WTC11 (cell line): ENCODE measurements around the gene GLB1L2.

Experiments
- CREM ChIP-seq: sonication (generic); formaldehyde crosslinking; IDR thresholded peaks from 2 replicates; pipeline ENCODE4 v1.8.1; 2022; ENCODE audit warnings: mild to moderate bottlenecking, missing genetic modification reagents, moderate library complexity
- TP53 ChIP-seq: sonication (generic); formaldehyde crosslinking; IDR thresholded peaks from 2 replicates; pipeline ENCODE4 v1.8.1; 2023; ENCODE audit warnings: mild to moderate bottlenecking, missing genetic modification reagents
- ZNF121 ChIP-seq: sonication (generic); formaldehyde crosslinking; IDR thresholded peaks from 2 replicates; pipeline ENCODE4 v1.8.0; 2023; ENCODE audit warnings: missing genetic modification reagents
- ZNF281 ChIP-seq: sonication (generic); formaldehyde crosslinking; IDR thresholded peaks from 2 replicates; pipeline ENCODE4 v1.8.0; 2023; ENCODE audit warnings: mild to moderate bottlenecking, missing genetic modification reagents
- TF ChIP-seq, protein P1 (sequence below): fragments of 200-600 bp; IDR thresholded peaks from 2 replicates; pipeline ENCODE4 v1.8.0; 2022; ENCODE audit warnings: antibody characterized with exemption

GRCh38 chr11:134362192-134362901 lies 30.6 kb downstream of the GLB1L2 start:
- TF ChIP-seq, protein P1, sequence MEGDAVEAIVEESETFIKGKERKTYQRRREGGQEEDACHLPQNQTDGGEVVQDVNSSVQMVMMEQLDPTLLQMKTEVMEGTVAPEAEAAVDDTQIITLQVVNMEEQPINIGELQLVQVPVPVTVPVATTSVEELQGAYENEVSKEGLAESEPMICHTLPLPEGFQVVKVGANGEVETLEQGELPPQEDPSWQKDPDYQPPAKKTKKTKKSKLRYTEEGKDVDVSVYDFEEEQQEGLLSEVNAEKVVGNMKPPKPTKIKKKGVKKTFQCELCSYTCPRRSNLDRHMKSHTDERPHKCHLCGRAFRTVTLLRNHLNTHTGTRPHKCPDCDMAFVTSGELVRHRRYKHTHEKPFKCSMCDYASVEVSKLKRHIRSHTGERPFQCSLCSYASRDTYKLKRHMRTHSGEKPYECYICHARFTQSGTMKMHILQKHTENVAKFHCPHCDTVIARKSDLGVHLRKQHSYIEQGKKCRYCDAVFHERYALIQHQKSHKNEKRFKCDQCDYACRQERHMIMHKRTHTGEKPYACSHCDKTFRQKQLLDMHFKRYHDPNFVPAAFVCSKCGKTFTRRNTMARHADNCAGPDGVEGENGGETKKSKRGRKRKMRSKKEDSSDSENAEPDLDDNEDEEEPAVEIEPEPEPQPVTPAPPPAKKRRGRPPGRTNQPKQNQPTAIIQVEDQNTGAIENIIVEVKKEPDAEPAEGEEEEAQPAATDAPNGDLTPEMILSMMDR: no peak
- TF ChIP-seq TP53 (CRISPR knock-in tag) (no peak), ZNF281 (CRISPR knock-in tag) (no peak), CREM (CRISPR knock-in tag) (no peak), ZNF121 (CRISPR knock-in tag) (no peak)
